Lower leg skin (tissue), 3 donors: Measurements from ENCODE around the gene BAIAP2L2.

Experiments used
- CTCF ChIP-seq, 3 donors: fragments of 450-650 bp; IDR thresholded peaks; one replicate each; pipeline ENCODE4 v1.5.1; 2016; ENCODE audit warnings: antibody characterized with exemption in 3 of 3, mild to moderate bottlenecking in 3 of 3, moderate library complexity in 2 of 3
- POLR2A ChIP-seq, 2 donors: fragments of 450-650 bp; IDR thresholded peaks; one replicate each; pipeline ENCODE4 v1.6.1; 2016 to 2017; ENCODE audit warnings: antibody characterized with exemption in 2 of 2, mild to moderate bottlenecking in 1 of 2, moderate library complexity in 1 of 2

- TF ChIP-seq POLR2A (IDR thresholded peaks at IDR 0.05) (no peak), CTCF (IDR thresholded peaks at IDR 0.05) (no peak)
These were observed 1.9 kb upstream of the BAIAP2L2 start for GRCh38 chr22:38112381-38112780.
